Tibial nerve (tissue), 4 donors: ENCODE data around the gene GATAD1.

Experiments
- CTCF ChIP-seq, 5 experiments: fragments of 200-600 bp in 3 of 5; fragments of 450-650 bp in 2 of 5; sonication (generic) in 3 of 5; IDR thresholded peaks; one replicate each; pipeline ENCODE4 v1.5.1; 2016 to 2019; ENCODE audit warnings: antibody characterized with exemption in 5 of 5, mild to moderate bottlenecking in 3 of 5, moderate library complexity in 2 of 5
- EP300 ChIP-seq, 2 donors: sonication (generic); formaldehyde crosslinking; IDR thresholded peaks; one replicate each; pipeline ENCODE4 v1.6.1; 2017; ENCODE audit warnings: antibody characterized with exemption in 2 of 2, mild to moderate bottlenecking in 1 of 2

DNA sequence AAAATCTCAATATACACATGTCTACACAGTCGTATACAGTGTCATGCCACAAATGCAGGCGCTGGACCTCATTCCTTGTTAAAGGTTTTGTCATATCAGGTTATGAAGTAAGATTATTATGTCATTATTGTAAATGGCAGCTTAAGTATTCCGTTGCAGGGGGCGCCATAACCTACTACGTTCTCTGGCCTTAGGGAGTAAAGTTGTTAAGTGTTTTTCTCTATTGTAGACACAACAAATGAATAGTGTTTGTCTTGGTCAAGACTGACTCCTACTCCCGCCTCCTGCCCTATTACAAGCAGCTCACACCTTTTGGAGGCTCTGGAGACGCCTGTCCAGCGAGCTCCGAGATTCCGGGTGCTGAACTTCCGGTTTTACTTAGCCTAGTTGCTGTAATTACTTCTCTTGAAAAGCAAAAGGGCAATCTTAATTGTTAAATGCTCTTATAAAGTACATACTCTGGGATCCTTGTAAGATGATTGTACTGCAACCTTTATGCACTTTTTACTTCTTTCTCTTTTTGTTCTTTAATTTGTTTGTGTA lies 994 bp downstream of the GATAD1 start:
- TF ChIP-seq CTCF (IDR thresholded peaks at IDR 0.05) (peak in 4 of 5 experiments; percentile 23 to 33 (median 26)), EP300 (IDR thresholded peaks at IDR 0.05) (peak in 1 of 2 donors; percentile 37)
